Fibroblast of gingiva (primary cell): Measurements from ENCODE around the gene SAMD13.
"Not testable (repeated sequence)": the region's sequence is repeated elsewhere in the genome, so short reads cannot be mapped to it uniquely, and the experiment has no call there.

Experiments used
- DNase-seq: peaks from one replicate; pipeline ENCODE4 v3.0.0-alpha.2; 2011; ENCODE audit warnings: low read depth

Gene SAMD13

GRCh38 chr1:84286071-84286470, 15.4 kb upstream of the SAMD13 start:
- DNase-seq: no peak

DNA sequence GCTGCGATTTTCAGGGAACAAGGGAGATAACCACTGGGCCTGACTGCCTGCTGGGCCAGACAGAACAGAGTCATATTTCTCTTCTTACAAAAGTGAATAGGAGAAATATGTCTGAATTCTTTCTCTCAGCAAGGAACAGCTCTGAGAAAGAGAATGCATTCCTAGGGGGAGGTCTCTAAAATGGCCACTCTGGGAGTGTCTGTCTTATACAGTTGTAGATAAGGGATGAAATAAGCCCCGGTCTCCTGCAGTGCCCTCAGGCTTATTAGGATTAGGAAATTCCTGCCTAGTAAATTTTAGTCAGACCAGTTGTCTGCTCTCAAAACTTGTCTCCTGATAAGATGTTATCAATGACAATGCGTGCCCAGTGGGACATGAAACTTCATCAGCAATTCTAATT, 14.1 kb upstream of the SAMD13 start:
- DNase-seq: not testable (repeated sequence)

- DNase-seq: no peak
These were observed 12.2 kb upstream of the SAMD13 start for GRCh38 chr1:84289169-84289785.

DNA sequence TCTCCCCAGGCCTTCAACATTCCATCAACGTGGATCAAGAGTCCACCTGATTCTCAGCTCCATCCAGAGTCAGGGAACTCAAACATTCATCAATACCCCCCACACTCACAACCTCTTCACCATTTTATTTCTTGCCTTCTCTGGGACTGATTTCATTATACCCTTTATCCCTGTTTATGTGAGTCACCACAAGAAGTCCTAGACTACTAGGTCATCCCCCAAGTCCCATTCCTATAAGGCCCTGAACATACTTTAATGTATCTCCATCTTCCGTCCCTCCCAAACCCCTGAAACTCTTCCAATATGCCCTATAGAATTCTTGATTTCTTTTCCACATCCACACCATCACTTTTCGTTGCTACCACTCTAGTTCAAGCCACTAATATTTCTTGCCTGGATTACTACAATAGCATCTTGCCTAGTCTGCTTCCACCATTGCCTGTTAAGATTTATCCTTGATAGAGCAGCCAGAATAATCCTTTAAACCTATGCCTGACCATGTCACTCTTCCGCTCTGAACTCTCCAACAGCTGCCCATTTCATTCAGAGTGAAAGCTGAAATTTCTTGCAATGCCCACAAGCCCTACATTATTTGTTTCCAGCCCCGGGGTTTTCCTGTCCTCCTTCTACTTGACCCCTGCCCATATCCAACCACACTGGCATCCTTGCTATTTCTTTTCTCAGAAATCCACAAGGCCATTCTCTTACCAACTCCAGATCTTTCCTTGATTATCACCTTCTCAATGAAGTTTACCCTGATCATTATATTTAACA, 9.4 kb upstream of the SAMD13 start:
- no peak for DNase-seq

DNA sequence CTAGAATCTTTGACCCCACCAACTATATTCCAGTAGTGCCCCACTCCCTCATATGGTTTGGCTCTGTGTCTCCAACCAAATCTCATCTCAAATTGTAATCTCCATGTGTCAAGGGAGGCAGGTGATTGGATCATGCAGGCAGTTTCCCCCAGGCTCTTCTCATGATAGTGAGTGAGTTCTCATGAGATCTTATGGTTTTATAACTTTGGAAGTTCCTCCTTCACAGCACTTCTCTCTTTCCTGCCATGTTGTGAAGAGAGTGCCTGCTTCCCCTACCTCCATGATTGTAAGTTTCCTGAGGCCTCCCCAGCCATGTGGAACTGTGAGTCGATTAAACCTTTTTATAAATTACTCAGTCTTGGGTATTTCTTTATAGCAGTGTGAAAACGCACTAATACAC, 7.7 kb upstream of the SAMD13 start:
- DNase-seq: no peak

DNA sequence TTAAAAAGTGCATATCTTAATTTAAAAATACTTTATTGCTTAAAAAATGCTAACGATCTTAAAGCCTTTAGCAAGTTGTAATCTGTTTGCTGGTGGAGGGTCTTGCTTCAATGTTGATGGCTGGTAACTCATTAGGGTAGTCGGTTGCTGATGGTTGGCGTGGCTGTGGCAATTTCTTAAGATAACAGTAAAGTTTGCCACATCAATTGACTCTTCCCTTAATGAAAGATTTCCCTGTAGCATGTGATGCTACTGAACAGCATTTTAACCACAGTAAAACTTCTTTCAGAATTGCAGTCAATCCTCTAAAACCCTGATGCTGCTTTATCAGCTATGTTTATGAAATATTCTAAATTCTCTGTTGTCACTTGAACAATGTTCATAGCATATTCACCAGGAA, 6.8 kb upstream of the SAMD13 start:
- no peak for DNase-seq

DNA sequence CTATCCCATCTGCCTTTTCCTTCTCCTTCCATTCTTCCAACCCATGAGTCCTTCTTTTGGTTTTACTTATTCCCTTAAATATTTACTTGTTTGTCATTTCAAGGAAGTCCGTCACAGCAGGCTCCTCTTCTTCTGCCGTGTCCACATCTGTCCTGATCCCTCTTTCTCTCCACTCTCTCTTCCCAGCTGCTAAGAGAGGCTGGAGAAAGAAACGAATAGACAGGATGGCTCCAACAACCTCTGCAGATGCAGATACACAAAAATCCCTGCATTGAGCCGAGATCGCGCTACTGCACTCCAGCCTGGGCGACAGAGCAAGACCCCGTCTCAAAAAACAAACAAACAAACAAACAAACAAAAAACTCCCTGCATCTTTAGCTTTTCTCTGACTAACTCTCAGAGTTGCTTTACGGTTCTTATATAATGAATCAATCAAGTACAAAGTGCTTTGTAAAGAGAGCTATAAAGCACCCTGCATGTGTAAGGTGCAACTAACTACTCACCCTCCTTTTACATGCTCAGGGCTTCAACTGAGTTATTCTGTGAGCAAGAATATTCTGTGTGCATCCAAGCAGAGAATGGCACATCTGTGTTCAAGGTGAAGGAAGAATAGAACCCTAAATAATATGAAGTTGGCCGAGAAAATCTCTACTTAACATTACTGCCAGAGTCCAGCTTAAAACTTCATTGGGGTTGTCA, 3.8 kb upstream of the SAMD13 start:
- DNase-seq: no peak

GRCh38 chr1:84298328-84298683, 3.2 kb upstream of the SAMD13 start:
- DNase-seq: peak; percentile 47

- DNase-seq: peak; percentile 9
These were observed 2.6 kb upstream of the SAMD13 start for GRCh38 chr1:84298684-84299535.

- DNase-seq: peak; percentile 8
These were observed 1.9 kb upstream of the SAMD13 start for GRCh38 chr1:84299536-84300170.

DNA sequence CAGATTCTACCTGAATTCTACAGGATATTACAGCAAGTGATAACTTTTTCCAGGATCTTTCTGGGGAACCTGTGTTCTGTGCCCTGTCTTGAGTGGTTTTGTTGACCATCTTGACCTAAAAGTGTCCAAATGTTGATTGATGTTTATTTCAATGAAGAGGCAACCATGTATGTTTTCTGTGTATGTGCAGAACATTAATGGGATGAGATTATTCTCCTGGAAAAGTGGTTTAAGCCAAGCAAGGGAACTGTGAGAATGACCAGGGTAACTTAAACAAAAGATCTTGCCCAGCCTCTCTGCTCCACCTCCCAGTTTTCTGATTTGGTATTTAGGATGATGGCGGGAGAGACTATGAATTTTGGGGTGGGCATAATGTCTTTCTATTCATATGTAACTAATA, 1.0 kb upstream of the SAMD13 start:
- no peak for DNase-seq

DNA sequence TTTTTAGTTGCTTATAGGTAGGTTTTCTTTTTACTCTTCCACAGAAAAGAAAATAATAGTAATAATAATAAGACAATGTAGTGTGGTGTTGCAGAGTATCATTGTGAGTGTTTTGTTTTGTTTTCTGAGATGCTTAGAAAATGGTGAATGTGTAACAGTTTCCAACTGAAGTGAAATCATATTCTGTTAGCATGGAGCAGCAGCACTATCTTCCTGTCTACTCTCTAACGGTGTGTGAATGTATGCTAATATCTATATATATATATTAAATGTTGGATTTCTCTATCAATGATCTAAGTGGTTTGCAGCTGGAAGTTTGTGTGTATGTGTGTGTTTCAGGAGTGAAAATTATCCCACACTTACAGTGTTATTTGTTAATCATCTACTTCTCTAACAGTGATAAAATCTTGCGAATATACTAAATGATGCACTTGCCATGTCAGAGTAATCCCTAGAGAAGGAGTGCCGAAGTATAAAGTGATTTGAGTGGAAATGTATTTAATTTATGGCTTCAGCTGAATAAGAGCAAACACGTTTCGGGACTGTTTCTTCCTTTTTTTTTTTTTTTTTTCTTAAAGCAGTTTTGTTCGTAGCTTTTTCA, 377 bp downstream of the SAMD13 start:
- no peak for DNase-seq

DNA sequence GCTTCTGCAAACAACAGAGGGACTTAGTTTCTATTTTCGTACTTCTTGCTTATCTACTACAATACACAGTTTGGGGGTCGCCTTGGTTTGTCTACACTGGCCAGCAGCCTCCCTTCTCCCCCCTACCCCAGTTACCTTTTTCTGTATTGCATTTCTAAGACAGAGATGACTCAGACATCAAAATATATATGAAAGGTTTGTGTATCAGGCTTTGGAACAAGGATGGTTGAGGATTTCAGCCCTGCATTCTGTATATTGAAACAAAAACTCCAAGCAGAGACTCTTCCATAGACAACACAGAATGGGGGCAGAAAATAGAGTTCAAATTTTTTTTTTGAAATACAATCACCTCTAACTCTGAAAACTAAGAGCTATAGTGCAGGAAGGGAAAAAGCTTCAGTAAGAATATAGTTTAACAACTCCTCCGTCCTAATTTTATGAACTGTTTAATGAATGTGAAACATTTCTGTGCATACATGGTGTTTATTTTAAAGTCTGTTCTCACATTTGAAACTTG, 1.9 kb downstream of the SAMD13 start:
- no peak for DNase-seq

DNA sequence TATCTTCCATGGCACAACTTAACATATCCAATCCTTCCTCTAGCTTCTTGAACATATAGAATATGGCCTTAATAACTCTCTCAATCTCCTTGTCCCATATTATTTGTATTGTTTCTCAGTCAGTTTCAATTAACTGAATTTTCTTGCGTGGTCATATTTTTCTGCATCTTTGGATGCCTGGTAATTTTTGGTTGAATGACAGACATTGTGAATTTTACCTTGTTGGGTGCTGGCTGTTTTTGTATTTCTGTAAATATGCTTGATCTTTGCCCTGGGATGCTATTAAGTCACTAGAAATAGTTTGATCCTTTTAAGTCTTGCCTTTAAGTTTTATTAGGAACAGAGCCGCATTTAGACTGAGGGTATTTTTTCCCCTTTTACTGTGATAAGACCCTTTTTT, 5.9 kb downstream of the SAMD13 start:
- DNase-seq: no peak

GRCh38 chr1:84311296-84311695, 9.8 kb downstream of the SAMD13 start:
- DNase-seq: no peak

DNA sequence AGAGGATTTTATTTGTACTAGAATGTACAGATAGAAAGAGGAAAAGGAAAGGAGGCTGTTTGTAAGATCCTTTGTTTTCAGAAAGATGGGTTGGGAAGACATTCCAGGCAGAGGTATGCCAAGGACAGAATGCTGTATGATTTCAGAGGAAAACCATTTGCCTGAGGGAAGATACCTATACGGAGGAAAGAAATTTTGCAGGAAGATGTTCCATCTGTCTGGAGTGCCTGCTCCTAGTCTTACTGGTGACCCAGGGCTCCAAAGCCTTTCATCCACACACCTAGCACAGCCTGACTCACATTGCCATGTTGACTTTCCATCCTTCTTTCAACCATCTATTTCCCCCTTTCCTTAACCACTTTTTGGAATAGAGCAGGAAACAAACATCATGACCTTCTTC, 18.2 kb downstream of the SAMD13 start:
- no peak for DNase-seq

- DNase-seq: no peak
These were observed 26.3 kb downstream of the SAMD13 start for GRCh38 chr1:84327830-84328229.

- no peak for DNase-seq
These were observed 28.8 kb downstream of the SAMD13 start for GRCh38 chr1:84330125-84330984.

DNA sequence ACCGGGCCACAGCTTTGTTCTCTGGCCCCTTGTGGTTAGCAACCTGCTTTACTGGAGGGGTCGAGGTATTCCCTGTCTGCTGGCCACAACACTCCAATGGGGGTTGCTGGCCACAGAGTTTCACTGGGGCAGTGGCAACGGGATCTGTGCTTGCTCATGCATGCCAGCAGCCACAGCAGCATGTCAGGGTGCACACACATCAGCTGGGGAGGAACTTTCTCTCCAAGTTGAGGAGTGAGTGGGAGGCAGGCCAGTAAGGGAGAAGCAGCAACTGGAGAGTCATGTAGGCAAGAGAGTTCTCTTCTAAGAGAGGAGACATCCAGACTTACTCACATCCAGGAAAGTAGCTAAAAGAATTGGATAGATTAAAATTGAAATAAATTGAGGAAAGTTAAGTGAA, 38.0 kb downstream of the SAMD13 start:
- DNase-seq: no peak

- no peak for DNase-seq
These were observed 42.8 kb downstream of the SAMD13 start for GRCh38 chr1:84344286-84344685.
